HG02642 (cell line): ENCODE results near the gene HTR7.
"Not testable (repeated sequence)": the region's sequence is repeated elsewhere in the genome, so short reads cannot be mapped to it uniquely, and the experiment has no call there.

Experiments
- ATAC-seq: cut with Tn5 transposase; IDR thresholded peaks from one replicate; pipeline ENCODE4 v1.9.1; 2021; ENCODE audit warnings: mild to moderate bottlenecking; ENCODE audit not compliant: unreplicated experiment, poor library complexity

The HTR7 gene

DNA sequence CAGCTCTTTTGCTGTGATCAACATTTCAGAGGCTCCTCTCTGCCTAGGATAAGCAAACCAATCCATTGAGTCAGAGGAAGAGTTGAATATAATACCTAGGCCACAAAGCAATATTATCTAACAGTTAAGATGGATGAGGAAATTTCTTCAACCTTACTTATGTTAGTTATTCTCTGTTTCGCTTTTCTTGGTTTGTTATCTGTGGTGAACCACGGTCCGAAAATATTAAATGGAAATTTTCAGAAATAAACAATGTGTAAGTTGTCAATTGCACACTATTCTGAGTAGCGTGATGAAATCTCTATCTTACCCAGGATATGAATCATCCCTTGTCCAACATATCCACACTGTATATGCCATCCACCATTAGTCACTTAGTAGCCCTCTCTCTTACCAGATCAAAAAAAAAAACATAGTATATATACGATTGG lies 1.5 kb upstream of the HTR7 start:
- ATAC-seq = no peak

GRCh38 chr10:90858461-90858968 lies 676 bp upstream of the HTR7 start:
- no peak for ATAC-seq

DNA sequence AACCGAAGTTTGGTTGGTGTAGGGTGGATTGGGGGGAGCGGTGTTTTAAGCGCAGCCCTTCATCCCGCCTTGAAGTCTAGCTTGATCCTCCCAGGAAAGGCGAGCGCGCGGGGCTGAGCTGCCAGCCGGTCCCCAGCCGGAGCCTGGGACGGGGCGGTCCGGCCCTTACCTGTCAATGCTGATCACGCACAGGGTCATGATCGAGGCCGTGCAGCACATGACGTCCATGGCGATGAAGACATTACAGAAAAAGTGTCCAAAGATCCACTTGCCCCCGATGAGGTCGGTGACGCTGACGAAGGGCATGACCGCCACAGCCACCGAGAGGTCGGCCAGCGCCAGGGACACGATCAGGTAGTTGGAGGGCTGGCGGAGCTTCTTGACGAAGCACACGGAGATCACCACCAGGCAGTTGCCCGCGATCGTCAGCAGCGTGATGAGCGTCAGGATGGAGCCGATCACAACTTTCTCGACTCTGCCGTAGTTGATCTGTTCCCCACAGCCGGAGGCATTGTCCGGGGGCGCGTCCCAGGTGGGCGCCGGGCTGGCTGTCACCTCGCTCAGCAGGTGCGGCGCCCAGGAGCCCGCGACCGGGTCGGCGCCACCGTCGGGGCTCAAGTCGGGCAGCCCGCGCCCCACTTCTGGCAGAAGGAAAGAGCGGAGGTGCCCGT lies 740 bp downstream of the HTR7 start:
- ATAC-seq = peak; percentile 25

GRCh38 chr10:90856261-90856660 lies 1.6 kb downstream of the HTR7 start:
- no peak for ATAC-seq

DNA sequence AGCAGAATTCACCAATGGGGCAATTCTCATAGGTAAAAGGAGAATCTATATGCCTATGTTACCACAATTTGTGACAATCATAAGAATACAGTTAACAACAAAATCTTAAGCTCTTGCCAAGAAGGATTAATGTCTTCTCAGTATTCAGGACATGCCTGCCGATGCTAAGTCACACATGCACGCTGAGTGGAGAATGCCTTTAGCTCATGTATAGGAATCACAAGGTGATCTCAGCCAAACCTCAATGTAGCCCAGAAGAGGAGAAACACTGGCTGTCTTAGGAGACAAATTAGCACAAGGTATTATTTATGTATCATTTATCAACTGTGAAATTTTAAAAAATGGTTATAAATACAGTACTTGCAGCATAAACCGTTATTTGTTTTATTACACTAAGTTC lies 2.7 kb downstream of the HTR7 start:
- no peak for ATAC-seq

DNA sequence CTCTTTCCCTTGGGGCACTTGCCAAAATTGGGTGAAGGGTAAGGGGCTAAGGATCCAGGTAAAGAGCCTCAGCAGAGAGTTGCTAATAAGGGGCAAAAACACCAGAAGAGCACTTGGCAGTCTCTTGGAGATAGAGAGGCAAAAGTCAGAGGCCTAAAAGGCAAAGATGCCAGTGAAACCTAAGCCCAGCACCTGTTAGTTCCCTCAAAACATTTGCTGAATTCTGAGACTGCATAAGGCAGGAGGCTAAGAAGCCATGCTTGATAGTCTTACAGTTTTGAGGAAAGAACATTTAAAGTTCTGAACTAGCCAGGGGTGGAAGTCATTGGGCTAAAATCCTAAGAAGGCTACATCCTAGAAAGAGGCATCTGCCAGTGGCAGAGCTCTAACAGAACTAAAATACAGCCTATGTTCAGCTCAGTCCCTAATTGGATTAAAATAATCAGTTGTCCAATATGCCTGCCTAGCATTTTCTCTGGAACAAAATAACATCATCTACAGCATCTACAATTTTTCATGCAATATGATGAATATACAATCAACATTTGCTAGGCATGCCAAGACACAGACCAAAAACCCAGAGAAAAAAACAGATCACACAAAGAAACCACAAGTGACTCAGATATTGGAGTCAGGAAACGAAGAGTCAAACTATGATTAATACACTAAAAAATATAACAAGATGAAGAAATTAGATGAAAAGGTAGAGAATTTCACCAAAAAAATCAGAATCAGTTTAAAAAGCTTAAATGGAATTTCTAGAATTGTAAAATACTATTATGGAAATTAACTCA lies 7.7 kb downstream of the HTR7 start:
- ATAC-seq = no peak

GRCh38 chr10:90847436-90847835 lies 10.4 kb downstream of the HTR7 start:
- ATAC-seq = no peak

DNA sequence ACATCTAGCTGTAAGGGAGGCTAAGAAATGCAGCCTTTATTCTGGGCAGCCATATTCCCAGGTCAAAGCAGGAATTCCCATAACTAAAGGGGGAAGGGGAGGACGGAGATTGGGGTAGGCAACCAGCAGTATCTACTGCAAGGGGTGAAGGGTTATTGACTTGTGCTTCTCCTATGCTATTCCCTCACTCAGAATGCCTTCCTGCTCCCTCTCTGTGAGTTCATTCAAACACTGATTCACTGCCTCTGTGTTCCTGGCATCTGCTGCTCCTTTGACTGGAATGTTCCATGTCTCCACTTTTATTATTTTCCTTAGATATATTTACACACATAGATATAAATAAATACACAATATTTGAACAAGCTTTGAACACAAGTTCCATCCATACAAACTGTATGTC lies 11.1 kb downstream of the HTR7 start:
- ATAC-seq = no peak

DNA sequence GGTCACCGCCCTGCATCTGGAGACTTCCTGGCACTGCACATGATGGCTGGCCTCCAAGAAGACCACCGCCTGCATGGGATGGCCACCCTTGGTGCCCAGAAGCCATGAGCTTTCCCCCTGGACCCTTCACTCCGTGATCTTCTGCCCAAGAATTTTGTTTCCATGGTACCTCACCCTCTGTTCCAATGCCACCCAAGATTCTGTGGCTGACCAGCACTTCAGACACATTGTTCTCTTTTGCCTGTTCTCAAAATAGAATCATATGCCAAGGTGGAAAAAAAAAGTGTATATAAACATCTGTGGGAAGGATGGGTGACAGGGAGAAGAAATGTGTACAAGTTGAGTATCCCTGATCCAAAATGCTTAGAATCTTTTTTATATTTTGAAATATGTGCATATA lies 12.1 kb downstream of the HTR7 start:
- ATAC-seq = no peak

DNA sequence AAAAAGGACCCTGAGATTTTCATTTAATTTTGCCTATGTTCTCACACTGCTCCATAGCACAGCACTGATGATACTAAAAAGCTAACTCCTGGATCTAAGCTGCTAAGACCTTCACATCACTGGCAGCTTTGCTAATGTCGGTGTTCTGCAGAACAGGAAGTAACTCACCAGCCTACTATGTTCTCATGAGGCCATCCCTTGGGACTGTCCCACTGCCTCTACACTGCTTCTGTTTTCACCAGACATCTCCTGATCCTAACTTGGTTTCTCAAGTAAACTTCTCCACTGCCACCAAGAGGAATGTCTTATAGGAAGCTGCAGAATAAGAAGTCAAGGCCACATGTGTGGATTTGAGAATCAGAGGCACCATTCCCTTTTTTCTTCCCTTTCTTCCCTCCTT lies 15.1 kb downstream of the HTR7 start:
- ATAC-seq = no peak

- ATAC-seq = no peak
These were observed 20.4 kb downstream of the HTR7 start for GRCh38 chr10:90837486-90837885.

DNA sequence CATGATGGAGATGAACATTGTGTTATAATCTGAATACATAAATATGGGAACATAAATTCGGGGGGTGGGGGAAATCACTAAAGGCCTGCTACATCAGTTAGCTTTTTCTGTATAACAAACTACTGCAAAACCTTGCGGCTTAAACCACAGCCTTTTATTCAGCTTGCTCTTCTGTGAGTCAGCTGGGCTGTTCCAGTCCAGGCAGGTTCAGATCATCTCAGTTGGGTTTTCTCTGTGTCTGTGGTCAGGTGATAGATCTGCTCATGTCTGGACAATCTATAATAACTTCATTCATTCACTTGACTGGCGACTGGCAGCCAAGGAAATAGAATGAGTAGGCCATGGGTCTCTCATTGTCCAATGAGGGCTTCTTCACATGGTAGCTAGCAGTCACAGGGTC lies 23.5 kb downstream of the HTR7 start:
- no peak for ATAC-seq

GRCh38 chr10:90832111-90832510 lies 25.7 kb downstream of the HTR7 start:
- ATAC-seq = no peak

- ATAC-seq = no peak
These were observed 35.3 kb downstream of the HTR7 start for GRCh38 chr10:90822508-90822907.

DNA sequence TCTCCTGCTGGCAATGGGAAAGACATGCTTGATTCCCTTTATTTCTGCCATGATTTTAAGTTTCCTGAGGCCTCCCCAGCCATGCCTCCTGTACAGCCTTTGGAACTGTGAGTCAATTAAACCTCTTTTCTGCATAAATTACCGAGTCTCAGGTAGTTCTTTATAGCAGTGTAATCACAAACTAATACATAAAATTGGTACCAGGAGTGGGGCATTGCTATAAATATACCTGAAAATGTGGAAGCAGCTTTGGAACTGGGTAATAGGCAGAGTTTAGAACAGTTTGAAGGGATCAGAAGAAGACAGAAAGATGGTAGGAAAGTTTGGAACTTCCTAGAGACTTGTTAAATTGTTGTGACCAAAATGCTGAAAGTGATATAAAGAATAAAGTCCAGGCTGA lies 36.0 kb downstream of the HTR7 start:
- not testable (repeated sequence) for ATAC-seq

DNA sequence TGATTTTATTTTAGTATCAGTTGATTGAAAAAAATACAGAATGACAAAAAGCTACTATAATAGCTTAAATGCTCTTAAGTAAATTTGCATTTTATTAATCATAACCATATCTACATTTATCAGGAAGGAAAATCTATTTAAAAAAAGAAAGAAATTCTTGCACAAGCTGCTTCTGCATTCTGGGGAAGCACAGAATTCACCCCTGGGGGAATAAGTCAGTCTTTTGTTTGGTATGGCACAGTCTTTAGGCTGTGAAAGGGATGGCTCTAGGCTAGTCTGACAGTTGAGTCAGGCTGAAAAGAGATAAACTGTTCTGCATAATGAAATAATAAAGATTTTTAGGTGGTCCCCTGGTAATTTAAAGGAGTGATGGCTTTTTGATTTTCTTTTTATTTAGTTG lies 37.9 kb downstream of the HTR7 start:
- ATAC-seq = no peak

DNA sequence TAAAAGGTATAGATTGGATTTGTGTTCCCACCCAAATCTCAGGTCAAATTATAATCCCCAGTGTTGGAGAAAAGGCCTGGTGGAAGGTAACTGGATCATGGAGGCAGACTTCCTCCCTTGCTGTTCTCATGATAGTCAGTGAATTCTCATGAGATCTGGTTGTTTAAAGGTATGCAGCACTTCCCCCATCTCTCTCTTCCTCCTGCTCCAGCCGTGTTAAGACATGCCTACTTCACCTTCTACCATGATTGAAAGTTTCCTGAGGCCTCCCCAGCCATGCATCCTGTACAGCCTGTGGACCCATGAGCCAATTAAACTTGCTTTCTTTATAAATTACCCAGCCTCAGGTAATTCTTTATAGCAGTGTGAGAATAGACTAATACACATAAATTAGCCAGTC lies 39.1 kb downstream of the HTR7 start:
- no peak for ATAC-seq

DNA sequence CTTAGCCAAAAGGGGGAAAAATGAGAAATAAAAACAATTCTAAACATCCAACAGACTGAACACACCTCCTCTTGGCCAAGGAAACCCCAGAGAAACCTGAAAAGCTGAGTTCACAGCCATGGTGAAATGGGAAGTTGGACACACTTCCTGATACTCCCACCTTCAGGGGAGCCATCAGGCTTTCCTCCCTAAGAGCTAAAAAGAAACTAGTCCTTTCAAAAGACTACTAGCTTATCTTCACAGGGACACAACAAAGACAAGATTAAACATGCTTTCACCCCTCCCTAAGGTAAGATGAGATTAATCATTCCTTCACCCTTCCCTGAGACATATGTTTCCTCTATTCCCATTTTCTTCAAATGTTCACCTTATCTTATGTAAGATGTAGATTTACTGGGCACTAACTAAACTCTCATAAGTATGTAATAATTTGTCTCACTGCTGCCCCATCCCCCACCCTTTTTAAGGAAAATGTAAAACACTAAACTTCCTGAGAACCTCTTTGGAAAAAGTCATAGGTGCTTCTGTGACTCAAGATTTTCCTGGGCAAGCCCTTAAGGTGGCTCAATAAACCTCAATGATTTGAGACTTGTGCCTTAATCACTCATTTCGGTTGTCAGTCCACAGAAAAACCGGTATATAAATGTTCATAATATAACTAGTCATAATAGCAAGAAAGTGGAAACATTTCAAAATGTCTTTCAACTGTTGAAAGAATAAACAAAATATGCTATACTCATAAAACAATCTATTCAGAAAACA lies 40.5 kb downstream of the HTR7 start:
- ATAC-seq = no peak

GRCh38 chr10:90816466-90816865 lies 41.4 kb downstream of the HTR7 start:
- no peak for ATAC-seq

- ATAC-seq = no peak
These were observed 44.1 kb downstream of the HTR7 start for GRCh38 chr10:90813594-90814365.
